ENCODE data around the gene INTS7. TPM values are rescaled to one million over a fixed set of nuclear protein-coding genes. Genes with fewer than 3 reads are reported as not detected.

The INTS7 gene
- total and polyA plus RNA-seq, 9 of the 15 experiments (the other 6 are each of a cell fraction or from before 2014, with no cell fraction given): 27.3 to 68.4 (median 40.4) TPM

GRCh38 chr1:211915924-211916323 is 119.4 kb downstream of the INTS7 start:
- Histone ChIP-seq H3K36me3 (ENCODE audit: control insufficient read depth, insufficient read depth, low read length) (no peaks in the 10 kb centered on the region), H3K4me3 (no peak overlapping the region), H3K27me3 (ENCODE audit: control insufficient read depth in 2 of 2, insufficient read depth in 2 of 2, low read length in 2 of 2) (peaks cover 7 to 23% of the 10 kb centered on the region in 2 experiments; a peak in 4 of 5 replicates), H3K9me1 (ENCODE audit: control insufficient read depth, insufficient read depth, low read length) (no peaks in the 10 kb centered on the region), H3K9ac (ENCODE audit: insufficient read depth in 1 of 2, low read depth in 2 of 2, low read length in 2 of 2) (no peak overlapping the region), H3K79me2 (ENCODE audit: control insufficient read depth, insufficient read depth, low read length) (no peaks in the 10 kb centered on the region), H3K4me2 (ENCODE audit: insufficient read depth, low read length) (no peak overlapping the region), H3K4me1 (replicated peaks in 1 of 2; ENCODE audit: control insufficient read depth in 2 of 2, insufficient read depth in 2 of 2, low read length in 2 of 2) (no peaks in the 10 kb centered on the region; a peak in 2 of 5 replicates), H3K9me3 (replicated peaks; ENCODE audit: control insufficient read depth, insufficient read depth, low read depth, low read length) (no peaks in the 10 kb centered on the region), H2AFZ (ENCODE audit: low read depth, low read length) (no peak overlapping the region), H3K27ac (ENCODE audit: extremely low read depth, low read depth, low read length) (no peak overlapping the region), H4K20me1 (replicated peaks; ENCODE audit: control insufficient read depth, insufficient read depth, low read length) (no peaks in the 10 kb centered on the region)
- FAIRE-seq: no peak
- ChIA-PET CTCF (ENCODE audit: low intra/inter-chr PET ratio) (interaction anchor here (0.6 kb wide), 1 partner anchor 83 kb away, joined by 3 read pairs; no protein-coding TSS in a partner anchor), POLR2A (interaction anchor here (0.8 to 2.1 kb wide), 4 partner anchors 12 to 651 kb away, joined by 3 to 7 read pairs (median 4); no protein-coding TSS in a partner anchor)
- no TSS peak for BruUV-seq (replicated peaks)
- TF ChIP-seq MAFF (IDR thresholded peaks at IDR 0.05; ENCODE audit: low read length) (no peak), ZKSCAN1 (IDR thresholded peaks at IDR 0.05; ENCODE audit: low read depth, low read length) (0 out of 2 replicates have a peak, but pooled peaks have one; percentile 36)
- 4% methylated on average over 2 of the region's 2 CpGs for WGBS (ENCODE audit: insufficient coverage, low coverage, missing lambda C conversion rate)
- in situ Hi-C loops (cut with MboI) (no loop called here), intact Hi-C loops (cut with micrococcal nuclease) (no loop called here)
- no peak for DNase-seq (ENCODE audit: extremely low read depth in 1 of 4, low spot score in 3 of 4)
- ATAC-seq: no peak

- 9% methylated on average over 13 of the region's 13 CpGs for WGBS (ENCODE audit: insufficient coverage, low coverage, missing lambda C conversion rate)
- ATAC-seq (no peak), DNase-seq (ENCODE audit: extremely low read depth in 1 of 4, low spot score in 3 of 4) (no peak), FAIRE-seq (no peak)
- Histone ChIP-seq H3K9me1 (ENCODE audit: control insufficient read depth, insufficient read depth, low read length) (no peaks in the 10 kb centered on the region), H2AFZ (ENCODE audit: low read depth, low read length) (no peak overlapping the region), H3K9ac (ENCODE audit: insufficient read depth in 1 of 2, low read depth in 2 of 2, low read length in 2 of 2) (no peak overlapping the region), H3K4me2 (ENCODE audit: insufficient read depth, low read length) (no peak overlapping the region), H3K27me3 (ENCODE audit: control insufficient read depth in 2 of 2, insufficient read depth in 2 of 2, low read length in 2 of 2) (peaks cover 8 to 35% of the 10 kb centered on the region in 2 experiments; a peak in 4 of 5 replicates), H3K4me3 (no peak overlapping the region), H3K79me2 (ENCODE audit: control insufficient read depth, insufficient read depth, low read length) (no peaks in the 10 kb centered on the region), H3K9me3 (replicated peaks; ENCODE audit: control insufficient read depth, insufficient read depth, low read depth, low read length) (no peaks in the 10 kb centered on the region), H3K4me1 (replicated peaks in 1 of 2; ENCODE audit: control insufficient read depth in 2 of 2, insufficient read depth in 2 of 2, low read length in 2 of 2) (no peaks in the 10 kb centered on the region; a peak in 1 of 5 replicates), H3K27ac (ENCODE audit: extremely low read depth, low read depth, low read length) (no peak overlapping the region), H3K36me3 (ENCODE audit: control insufficient read depth, insufficient read depth, low read length) (no peaks in the 10 kb centered on the region), H4K20me1 (replicated peaks; ENCODE audit: control insufficient read depth, insufficient read depth, low read length) (no peaks in the 10 kb centered on the region)
- in situ Hi-C loops (cut with MboI) (no loop called here), intact Hi-C loops (cut with micrococcal nuclease) (no loop called here)
- CTCF ChIA-PET (ENCODE audit: low intra/inter-chr PET ratio): no interaction called here
- no TSS peak for BruUV-seq (replicated peaks)
- TF ChIP-seq POLR3G (IDR thresholded peaks at IDR 0.05; ENCODE audit: extremely low read depth, insufficient read length, insufficient replicate concordance): no peak
- TF ChIP-seq LEF1 (IDR thresholded peaks at IDR 0.05): no peak
- no peak for TF ChIP-seq DMBX1 (CRISPR knock-in tag; IDR thresholded peaks at IDR 0.05; ENCODE audit: borderline replicate concordance)
- POLR2A ChIA-PET: interaction anchor here (0.7 to 1.3 kb wide), 3 partner anchors 9 to 19 kb away, joined by 3 to 4 read pairs (median 3); no protein-coding TSS in a partner anchor
Observed at GRCh38 chr1:211912844-211913432, 122.4 kb downstream of the INTS7 start.

All from K562 (cell line).